Activated CD4-positive, CD25-positive, alpha-beta regulatory T cell (primary cell): ENCODE data around the gene GOLPH3L.
"Not testable (repeated sequence)": the region's sequence is repeated elsewhere in the genome, so short reads cannot be mapped to it uniquely, and the experiment has no call there.

Source experiments
- DNase-seq, 4 experiments: peaks; one replicate each; lab custom pipeline; 2025; lab: John Stamatoyannopoulos, UW

Gene GOLPH3L

GRCh38 chr1:150615346-150616201, 81.4 kb downstream of the GOLPH3L start:
- DNase-seq: no peak

- no peak for DNase-seq
Measured at GRCh38 chr1:150613061-150613920, 83.7 kb downstream of the GOLPH3L start.

GRCh38 chr1:150612014-150612345, 85.0 kb downstream of the GOLPH3L start:
- DNase-seq: no peak

- DNase-seq: no peak
Measured at GRCh38 chr1:150610576-150610975, 86.4 kb downstream of the GOLPH3L start.

- DNase-seq: no peak
Measured at GRCh38 chr1:150609732-150610131, 87.2 kb downstream of the GOLPH3L start.

- DNase-seq: no peak
Measured at GRCh38 chr1:150606463-150607142, 90.4 kb downstream of the GOLPH3L start.

- not testable (repeated sequence) for DNase-seq
Measured at GRCh38 chr1:150605451-150605731, 91.6 kb downstream of the GOLPH3L start.

- DNase-seq: no peak
Measured at GRCh38 chr1:150604226-150604588, 92.7 kb downstream of the GOLPH3L start.

- no peak for DNase-seq
Measured at GRCh38 chr1:150603711-150604110, 93.2 kb downstream of the GOLPH3L start.

GRCh38 chr1:150602372-150602771, 94.6 kb downstream of the GOLPH3L start:
- DNase-seq: not testable (repeated sequence)

- DNase-seq: no peak
Measured at GRCh38 chr1:150601540-150601939, 95.4 kb downstream of the GOLPH3L start.

GRCh38 chr1:150598346-150598745, 98.6 kb downstream of the GOLPH3L start:
- DNase-seq: not testable (repeated sequence)

- no peak for DNase-seq
Measured at GRCh38 chr1:150596976-150597375, 100.0 kb downstream of the GOLPH3L start.
